ENCODE data around the gene DNAJB5.
"Not testable (repeated sequence)": the region's sequence is repeated elsewhere in the genome, so short reads cannot be mapped to it uniquely, and the experiment has no call there.

Gene DNAJB5

DNA sequence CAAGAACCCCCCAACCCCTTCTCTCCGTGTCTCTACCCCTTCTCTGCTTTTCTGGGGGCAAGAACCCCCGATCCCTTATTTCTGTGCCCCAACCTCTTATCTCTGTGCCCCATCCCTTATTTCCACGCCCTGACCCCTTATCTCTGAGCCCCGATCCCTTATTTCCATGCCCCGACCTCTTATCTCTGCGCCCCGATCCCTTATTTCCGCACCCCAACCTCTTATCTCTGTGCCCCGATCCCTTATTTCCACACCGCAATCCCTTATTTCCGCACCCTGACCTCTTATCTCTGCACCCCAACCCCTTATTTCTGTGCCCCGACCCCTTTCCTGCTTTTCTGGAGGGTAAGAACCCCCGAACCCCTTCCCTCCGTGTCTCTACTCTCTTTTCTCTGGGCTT, 14.8 kb downstream of the DNAJB5 start:
- not testable (repeated sequence) for ATAC-seq

GRCh38 chr9:35010351-35010958, 20.9 kb downstream of the DNAJB5 start:
- no peak overlapping the region for H3K4me3 Mint-ChIP-seq
- H3K27ac Mint-ChIP-seq = no peak overlapping the region
- ATAC-seq = no peak
- no peaks in the 10 kb centered on the region for H3K4me1 Mint-ChIP-seq
- no peak for DNase-seq
- peaks cover 11 to 13% of the 10 kb centered on the region in 2 donors for H3K9me3 Mint-ChIP-seq
- H3K27me3 Mint-ChIP-seq = no peaks in the 10 kb centered on the region

More for the DNA sequence above, 14.8 kb downstream of the DNAJB5 start:
- DNase-seq, H3K9me3 Mint-ChIP-seq, H3K27me3 Mint-ChIP-seq, H3K27ac Mint-ChIP-seq, H3K4me3 Mint-ChIP-seq: not testable (repeated sequence)
- peaks cover 23% of the 10 kb centered on the region for H3K4me1 Mint-ChIP-seq

GRCh38 chr9:35014517-35014916, 25.0 kb downstream of the DNAJB5 start:
- H3K4me3 Mint-ChIP-seq = no peak overlapping the region
- no peaks in the 10 kb centered on the region for H3K4me1 Mint-ChIP-seq
- DNase-seq (no peak), ATAC-seq (no peak)
- peaks cover 11 to 13% of the 10 kb centered on the region in 2 donors for H3K9me3 Mint-ChIP-seq
- no peak overlapping the region for H3K27ac Mint-ChIP-seq
- no peaks in the 10 kb centered on the region for H3K27me3 Mint-ChIP-seq

DNA sequence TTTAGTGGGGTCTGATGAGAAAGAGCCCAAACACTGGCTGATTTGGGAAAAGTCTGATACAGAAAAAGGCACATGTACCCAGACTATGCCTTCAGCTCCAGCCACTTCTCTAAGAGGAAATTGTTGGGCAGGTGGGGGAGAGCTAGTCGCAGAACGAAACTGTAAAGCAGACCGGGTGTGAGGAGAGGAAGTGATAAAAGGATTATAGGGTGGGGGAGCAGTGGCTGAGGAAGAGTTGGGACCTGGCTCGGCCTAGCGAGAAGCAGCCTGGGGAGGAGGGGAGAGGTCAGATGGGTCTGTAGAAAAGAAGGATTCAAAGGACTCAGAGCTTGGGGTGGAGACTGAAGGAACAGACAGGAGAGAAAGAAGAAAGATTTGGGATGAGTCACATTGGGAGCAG, 33.9 kb downstream of the DNAJB5 start:
- DNase-seq, ATAC-seq: not testable (repeated sequence)
- peak overlapping the region in 1 of 2 donors; percentile 79 for H3K27ac Mint-ChIP-seq

GRCh38 chr9:35026671-35027070, 37.1 kb downstream of the DNAJB5 start:
- peaks cover 7% of the 10 kb centered on the region for H3K4me1 Mint-ChIP-seq
- H3K4me3 Mint-ChIP-seq = no peak overlapping the region
- H3K27ac Mint-ChIP-seq = no peak overlapping the region
- no peak for DNase-seq
- ATAC-seq = no peak
- H3K9me3 Mint-ChIP-seq = no peaks in the 10 kb centered on the region
- H3K27me3 Mint-ChIP-seq = no peaks in the 10 kb centered on the region

More for the DNA sequence above, 33.9 kb downstream of the DNAJB5 start:
- not testable (repeated sequence) for H3K4me1 Mint-ChIP-seq, H3K27me3 Mint-ChIP-seq, H3K9me3 Mint-ChIP-seq
- H3K4me3 Mint-ChIP-seq = peak overlapping the region in 1 of 2 donors; percentile 5

DNA sequence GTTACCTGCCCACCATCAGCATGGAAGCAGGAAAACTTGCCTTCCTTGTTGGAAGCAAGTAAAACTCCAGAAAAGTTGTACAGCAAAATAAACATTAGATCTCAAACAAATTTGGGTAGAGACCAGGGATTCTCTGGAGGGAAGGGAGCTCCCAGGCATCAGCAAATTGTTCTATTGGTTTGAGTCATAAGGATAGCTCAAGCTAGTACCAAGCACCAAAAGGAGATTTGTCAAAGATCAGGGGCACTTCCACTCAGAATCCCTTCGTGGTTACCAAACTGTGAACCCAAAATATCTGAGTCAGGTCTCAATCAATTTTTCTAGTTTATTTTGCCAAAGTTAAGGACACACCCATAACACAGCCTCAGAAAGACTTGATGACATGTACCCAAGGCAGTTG, 37.8 kb downstream of the DNAJB5 start:
- ATAC-seq (no peak), DNase-seq (no peak)

GRCh38 chr9:35027860-35028259, 38.3 kb downstream of the DNAJB5 start:
- no peak for DNase-seq
- no peaks in the 10 kb centered on the region for H3K9me3 Mint-ChIP-seq
- no peak overlapping the region for H3K4me3 Mint-ChIP-seq
- no peaks in the 10 kb centered on the region for H3K27me3 Mint-ChIP-seq
- no peak for ATAC-seq
- no peak overlapping the region for H3K27ac Mint-ChIP-seq
- peaks cover 7% of the 10 kb centered on the region for H3K4me1 Mint-ChIP-seq

More for the DNA sequence above, 37.8 kb downstream of the DNAJB5 start:
- no peak overlapping the region for H3K27ac Mint-ChIP-seq
- H3K9me3 Mint-ChIP-seq = no peaks in the 10 kb centered on the region
- peaks cover 7% of the 10 kb centered on the region for H3K4me1 Mint-ChIP-seq
- H3K27me3 Mint-ChIP-seq = no peaks in the 10 kb centered on the region
- no peak overlapping the region for H3K4me3 Mint-ChIP-seq

DNA sequence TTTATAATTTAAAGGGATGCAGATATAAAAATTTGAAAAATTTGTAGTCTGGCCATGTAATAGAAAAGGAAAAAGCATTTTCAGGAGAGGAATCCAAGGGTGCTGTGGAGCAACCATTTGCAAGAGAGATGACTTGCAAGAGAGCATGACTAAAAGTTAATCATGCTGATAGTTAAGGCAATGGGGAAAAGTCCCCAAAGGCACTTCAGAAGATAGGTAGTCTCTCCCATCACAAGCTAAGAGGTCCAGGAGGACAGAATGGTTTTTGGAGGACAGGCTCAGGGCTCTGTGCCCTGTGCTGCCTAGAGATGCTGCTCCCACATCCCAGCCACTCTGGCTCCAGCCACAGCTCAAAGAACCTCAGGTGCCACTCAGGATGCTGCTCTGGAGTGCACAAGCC, 38.8 kb downstream of the DNAJB5 start:
- H3K27me3 Mint-ChIP-seq = no peaks in the 10 kb centered on the region
- H3K4me1 Mint-ChIP-seq = peaks cover 4% of the 10 kb centered on the region
- H3K9me3 Mint-ChIP-seq = no peaks in the 10 kb centered on the region
- H3K27ac Mint-ChIP-seq = no peak overlapping the region
- no peak overlapping the region for H3K4me3 Mint-ChIP-seq
- ATAC-seq (no peak), DNase-seq (no peak)

GRCh38 chr9:35029241-35029640, 39.7 kb downstream of the DNAJB5 start:
- ATAC-seq = no peak

GRCh38 chr9:35029852-35030251, 40.3 kb downstream of the DNAJB5 start:
- Mint-ChIP-seq H3K4me1 (no peaks in the 10 kb centered on the region), H3K27me3 (no peaks in the 10 kb centered on the region), H3K27ac (no peak overlapping the region), H3K9me3 (no peaks in the 10 kb centered on the region), H3K4me3 (no peak overlapping the region)
- ATAC-seq (no peak), DNase-seq (no peak)

More at GRCh38 chr9:35029241-35029640, 39.7 kb downstream of the DNAJB5 start:
- DNase-seq = no peak
- no peak overlapping the region for H3K4me3 Mint-ChIP-seq
- H3K4me1 Mint-ChIP-seq = no peaks in the 10 kb centered on the region
- H3K27me3 Mint-ChIP-seq = no peaks in the 10 kb centered on the region
- H3K9me3 Mint-ChIP-seq = no peaks in the 10 kb centered on the region
- no peak overlapping the region for H3K27ac Mint-ChIP-seq

DNA sequence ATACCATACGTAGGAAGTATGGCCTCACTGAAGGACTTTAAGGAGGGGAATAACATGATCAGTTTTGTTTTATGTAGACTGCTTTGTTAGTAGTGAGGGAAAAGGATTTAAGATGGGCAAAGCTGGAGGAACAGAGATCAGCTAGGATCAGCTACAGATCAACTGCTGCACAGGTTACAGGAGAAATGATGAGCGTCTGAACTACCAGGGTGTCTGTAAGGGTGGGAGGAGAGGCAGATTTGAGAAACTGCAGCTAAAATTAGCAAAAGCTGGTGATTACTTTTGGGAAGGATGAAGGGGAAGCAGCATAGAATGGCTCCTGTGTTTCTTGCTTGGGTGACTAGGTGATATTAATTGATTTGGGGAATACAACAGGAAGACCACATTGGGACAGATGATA, 43.6 kb downstream of the DNAJB5 start:
- no peak for ATAC-seq
- H3K4me1 Mint-ChIP-seq = peaks cover 13% of the 10 kb centered on the region
- H3K4me3 Mint-ChIP-seq = no peak overlapping the region
- H3K9me3 Mint-ChIP-seq = no peaks in the 10 kb centered on the region
- DNase-seq = no peak
- H3K27me3 Mint-ChIP-seq = no peaks in the 10 kb centered on the region
- H3K27ac Mint-ChIP-seq = no peak overlapping the region

GRCh38 chr9:35035851-35036701, 46.5 kb downstream of the DNAJB5 start:
- ATAC-seq = peak; percentile 93
- H3K9me3 Mint-ChIP-seq = no peaks in the 10 kb centered on the region
- peak; percentile 40 to 48 for DNase-seq
- peak overlapping the region; percentile 70 to 73 for H3K4me3 Mint-ChIP-seq
- H3K4me1 Mint-ChIP-seq = peaks cover 13% of the 10 kb centered on the region
- H3K27me3 Mint-ChIP-seq = no peaks in the 10 kb centered on the region
- peak overlapping the region in 1 of 2 donors; percentile 35 for H3K27ac Mint-ChIP-seq

DNA sequence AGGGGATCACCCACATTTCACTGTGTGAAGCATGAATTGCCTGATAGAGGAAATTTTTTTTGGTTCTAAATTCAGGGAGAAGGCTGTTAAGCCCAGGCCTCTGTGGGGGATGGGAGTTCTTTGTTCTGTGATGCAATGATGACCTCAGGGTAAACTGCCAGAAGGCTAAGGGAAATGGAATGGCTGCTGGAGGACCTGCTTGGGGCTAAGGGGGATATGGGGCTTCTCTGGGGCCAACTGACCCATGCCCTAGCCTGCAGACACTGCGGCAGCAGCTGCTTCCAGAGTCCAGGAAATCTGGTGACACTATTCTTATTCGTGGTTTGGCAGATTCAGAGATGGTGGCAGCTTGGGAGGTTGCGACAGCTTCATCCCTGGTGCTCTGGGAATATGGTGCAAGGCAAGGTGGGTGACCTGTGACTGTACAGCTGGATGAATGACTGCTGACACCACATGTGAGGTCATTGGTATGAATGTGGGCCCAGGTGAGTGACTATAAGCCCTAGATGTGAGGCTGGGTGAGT, 52.6 kb downstream of the DNAJB5 start:
- no peak overlapping the region for H3K27ac Mint-ChIP-seq
- no peak for ATAC-seq
- DNase-seq = no peak
- no peaks in the 10 kb centered on the region for H3K9me3 Mint-ChIP-seq
- H3K4me1 Mint-ChIP-seq = no peaks in the 10 kb centered on the region
- no peak overlapping the region for H3K4me3 Mint-ChIP-seq
- H3K27me3 Mint-ChIP-seq = no peaks in the 10 kb centered on the region

DNA sequence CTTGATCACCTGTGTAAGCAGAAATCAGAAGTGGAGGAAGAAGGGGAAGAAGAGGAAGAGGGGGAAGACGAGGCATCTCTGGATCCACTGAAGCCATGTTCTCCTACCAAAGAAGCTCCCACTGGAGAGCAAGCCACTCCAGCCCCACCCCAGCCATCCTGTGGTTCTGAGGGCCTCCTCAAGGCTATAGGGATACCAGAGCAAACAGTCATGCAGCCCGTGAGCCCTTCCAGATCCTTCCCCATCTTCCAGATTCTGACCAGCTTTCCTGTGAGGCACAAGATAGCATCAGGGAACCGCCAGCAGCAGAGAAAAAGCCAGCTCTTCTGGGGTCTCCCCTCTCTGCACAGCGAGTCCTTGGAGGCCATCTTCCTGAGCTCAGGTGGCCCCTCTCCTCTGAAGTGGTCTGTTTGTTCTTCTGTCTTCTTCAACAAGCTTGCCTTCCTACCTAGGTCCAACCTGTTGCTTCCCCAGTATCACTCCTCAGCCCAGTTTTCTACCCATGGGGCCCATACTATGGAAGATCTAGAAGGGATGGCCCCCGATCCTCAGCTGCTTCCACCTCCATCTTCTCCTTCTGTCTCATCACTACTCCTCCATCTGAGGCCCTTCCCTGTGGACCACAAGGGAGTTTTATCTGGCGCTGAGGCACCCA, 53.5 kb downstream of the DNAJB5 start:
- DNase-seq (no peak), ATAC-seq (no peak)
- Mint-ChIP-seq H3K4me3 (no peak overlapping the region), H3K9me3 (no peaks in the 10 kb centered on the region), H3K27me3 (no peaks in the 10 kb centered on the region), H3K4me1 (no peaks in the 10 kb centered on the region), H3K27ac (peak overlapping the region in 1 of 2 donors; percentile 5)

GRCh38 chr9:35044071-35044470, 54.5 kb downstream of the DNAJB5 start:
- H3K4me3 Mint-ChIP-seq = no peak overlapping the region
- H3K4me1 Mint-ChIP-seq = no peaks in the 10 kb centered on the region
- H3K27ac Mint-ChIP-seq = no peak overlapping the region
- no peaks in the 10 kb centered on the region for H3K27me3 Mint-ChIP-seq
- DNase-seq (no peak), ATAC-seq (no peak)
- no peaks in the 10 kb centered on the region for H3K9me3 Mint-ChIP-seq
